IPS DF 4.7 (cell line): ENCODE measurements around the gene PARP6.
"Not testable (repeated sequence)": the region's sequence is repeated elsewhere in the genome, so short reads cannot be mapped to it uniquely, and the experiment has no call there.

Experiments
- DNase-seq: peaks from one replicate; pipeline ENCODE4 v3.0.0-alpha.2; 2013; ENCODE audit warnings: low spot score; ENCODE audit errors: extremely low read depth

Gene PARP6

GRCh38 chr15:72280751-72281150 is 8.4 kb upstream of the PARP6 start:
- DNase-seq = no peak

GRCh38 chr15:72278737-72279136 is 6.4 kb upstream of the PARP6 start:
- DNase-seq = no peak

GRCh38 chr15:72276326-72276700 is 4.0 kb upstream of the PARP6 start:
- no peak for DNase-seq

- DNase-seq = not testable (repeated sequence)
These were observed 3.4 kb upstream of the PARP6 start for GRCh38 chr15:72275635-72276325.

GRCh38 chr15:72272997-72273352 is 621 bp upstream of the PARP6 start:
- no peak for DNase-seq

- no peak for DNase-seq
These were observed 500 bp downstream of the PARP6 start for GRCh38 chr15:72271895-72272212.

- no peak for DNase-seq
These were observed 1.1 kb downstream of the PARP6 start for GRCh38 chr15:72271221-72271620.

- no peak for DNase-seq
These were observed 2.6 kb downstream of the PARP6 start for GRCh38 chr15:72269739-72270138.

GRCh38 chr15:72265031-72265430 is 7.3 kb downstream of the PARP6 start:
- no peak for DNase-seq

GRCh38 chr15:72252663-72253299 is 19.6 kb downstream of the PARP6 start:
- no peak for DNase-seq

- no peak for DNase-seq
These were observed 23.1 kb downstream of the PARP6 start for GRCh38 chr15:72249142-72249810.

GRCh38 chr15:72248514-72248913 is 23.8 kb downstream of the PARP6 start:
- DNase-seq = no peak

GRCh38 chr15:72242775-72243370 is 29.5 kb downstream of the PARP6 start:
- no peak for DNase-seq

- no peak for DNase-seq
These were observed 32.7 kb downstream of the PARP6 start for GRCh38 chr15:72239652-72240051.

GRCh38 chr15:72238586-72238985 is 33.8 kb downstream of the PARP6 start:
- no peak for DNase-seq

GRCh38 chr15:72237853-72238224 is 34.5 kb downstream of the PARP6 start:
- DNase-seq = no peak

- DNase-seq = no peak
These were observed 35.1 kb downstream of the PARP6 start for GRCh38 chr15:72237029-72237852.

GRCh38 chr15:72236381-72237003 is 35.9 kb downstream of the PARP6 start:
- DNase-seq = no peak

- no peak for DNase-seq
These were observed 37.1 kb downstream of the PARP6 start for GRCh38 chr15:72235298-72235697.

- no peak for DNase-seq
These were observed 38.6 kb downstream of the PARP6 start for GRCh38 chr15:72233769-72234168.

GRCh38 chr15:72231833-72232478 is 40.4 kb downstream of the PARP6 start:
- no peak for DNase-seq
